ENCODE results near the gene WDFY3.
"Not testable (repeated sequence)": the region's sequence is repeated elsewhere in the genome, so short reads cannot be mapped to it uniquely, and the experiment has no call there.

WDFY3 gene

DNA sequence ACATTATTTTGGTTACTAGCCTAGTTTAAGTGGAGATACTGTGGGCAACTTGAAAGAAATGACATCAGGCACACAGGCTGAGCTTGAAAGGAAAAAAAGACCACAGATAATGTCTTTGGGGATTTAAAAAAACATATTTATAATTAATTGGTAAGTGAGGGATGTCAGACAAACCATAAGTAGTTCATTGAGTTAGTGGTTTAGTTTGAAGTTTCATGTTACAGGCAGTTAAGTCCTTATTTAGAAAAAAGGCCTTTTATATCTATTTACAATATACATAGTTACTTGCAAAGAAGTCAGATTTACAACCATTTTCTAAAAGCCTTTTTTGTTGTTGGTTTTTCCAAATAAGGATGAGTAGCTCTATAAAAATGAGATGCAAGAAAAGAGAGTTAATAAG, 294.3 kb downstream of the WDFY3 start:
- DNase-seq (ENCODE audit: low read depth) = no peak

DNA sequence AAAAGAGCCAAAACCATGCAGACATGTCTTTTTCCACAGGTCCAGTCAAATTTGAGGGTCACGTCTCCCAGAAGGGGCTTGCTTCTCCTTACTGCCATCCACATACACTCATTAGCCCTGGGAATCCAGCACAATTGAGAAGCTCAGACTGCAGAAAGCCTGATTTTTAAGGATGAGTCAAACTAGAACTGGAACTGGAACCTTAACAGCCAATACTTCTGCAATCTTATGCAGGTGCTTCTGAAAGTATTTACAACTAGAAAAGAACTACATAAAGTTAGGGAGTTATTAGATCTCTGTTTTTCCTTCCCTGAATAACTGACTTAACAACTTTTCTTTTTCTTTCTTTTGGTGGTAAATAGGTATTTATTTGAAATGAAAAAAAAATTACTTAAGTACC, 297.3 kb downstream of the WDFY3 start:
- DNase-seq (ENCODE audit: low read depth) = no peak

DNA sequence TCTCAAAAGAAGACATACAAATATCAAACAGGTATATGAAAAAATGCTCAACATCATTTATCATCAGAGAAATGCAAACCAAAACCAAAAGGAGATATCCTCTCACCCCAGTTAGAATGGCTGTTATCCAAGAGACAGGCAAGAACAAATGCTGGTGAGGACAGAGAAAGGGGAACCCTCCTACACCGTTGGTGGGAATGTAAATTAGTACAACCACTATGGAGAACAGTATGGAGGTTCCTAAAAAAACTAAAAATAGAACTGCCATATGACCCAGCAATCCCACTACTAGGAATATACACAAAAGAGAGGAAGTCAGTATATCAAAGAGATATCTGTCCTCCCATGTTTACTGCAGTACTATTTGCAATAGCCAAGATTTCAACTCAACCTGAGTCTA, 300.1 kb downstream of the WDFY3 start:
- no peak for DNase-seq (ENCODE audit: low read depth)

DNA sequence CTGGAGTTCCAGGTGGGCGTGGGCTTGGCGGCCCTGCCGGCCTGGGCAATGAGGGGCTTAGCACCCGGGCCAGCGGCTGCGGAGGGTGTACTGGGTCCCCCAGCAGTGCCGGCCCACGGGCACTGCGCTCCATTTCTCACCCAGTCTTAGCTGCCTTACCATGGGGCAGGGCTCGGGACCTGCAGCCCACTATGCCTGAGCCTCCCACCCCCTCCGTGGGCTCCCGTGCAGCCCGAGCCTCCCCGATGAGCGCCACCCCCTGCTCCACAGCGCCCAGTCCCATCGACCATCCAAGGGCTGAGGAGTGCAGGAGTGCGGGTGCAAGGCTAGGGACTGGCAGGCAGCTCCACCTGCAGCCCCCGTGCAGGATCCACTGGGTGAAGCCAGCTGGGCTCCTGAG, 301.7 kb downstream of the WDFY3 start:
- not testable (repeated sequence) for DNase-seq (ENCODE audit: low read depth)

DNA sequence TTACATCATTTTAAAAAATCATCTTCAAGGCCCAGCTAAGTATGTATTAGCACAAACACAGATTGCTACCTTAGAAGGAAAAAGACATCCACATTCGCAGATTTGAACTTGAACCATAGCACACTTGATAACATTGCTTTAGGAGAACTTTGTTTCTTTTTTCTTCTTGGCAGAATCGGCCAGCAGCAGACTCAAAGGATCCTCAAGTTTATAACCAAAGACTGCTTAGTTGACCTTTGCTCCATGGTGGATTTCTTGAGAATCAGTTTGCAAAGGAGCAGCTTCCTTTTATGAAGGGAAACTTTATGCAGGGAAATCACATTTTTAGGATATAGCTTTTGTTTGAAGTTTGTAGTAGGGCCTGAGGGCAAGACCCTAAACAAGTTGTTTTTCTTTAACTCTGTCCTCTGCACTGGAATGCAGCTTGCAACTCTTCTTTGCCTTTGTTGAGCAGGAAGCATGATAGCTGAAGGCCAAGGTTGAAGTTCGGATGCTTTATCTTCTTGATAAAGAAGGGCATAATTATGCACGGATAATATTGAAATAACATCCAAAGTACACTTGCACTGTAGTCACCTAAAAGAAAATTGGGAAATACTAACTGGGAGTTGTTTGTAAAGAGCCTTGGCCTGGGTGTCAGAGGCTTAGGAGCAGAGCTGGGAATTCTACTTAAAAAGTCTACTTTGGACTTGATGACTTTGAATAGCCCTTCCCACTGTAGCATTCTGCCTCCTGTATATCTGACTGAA, 305.1 kb downstream of the WDFY3 start:
- DNase-seq (ENCODE audit: low read depth) = no peak

DNA sequence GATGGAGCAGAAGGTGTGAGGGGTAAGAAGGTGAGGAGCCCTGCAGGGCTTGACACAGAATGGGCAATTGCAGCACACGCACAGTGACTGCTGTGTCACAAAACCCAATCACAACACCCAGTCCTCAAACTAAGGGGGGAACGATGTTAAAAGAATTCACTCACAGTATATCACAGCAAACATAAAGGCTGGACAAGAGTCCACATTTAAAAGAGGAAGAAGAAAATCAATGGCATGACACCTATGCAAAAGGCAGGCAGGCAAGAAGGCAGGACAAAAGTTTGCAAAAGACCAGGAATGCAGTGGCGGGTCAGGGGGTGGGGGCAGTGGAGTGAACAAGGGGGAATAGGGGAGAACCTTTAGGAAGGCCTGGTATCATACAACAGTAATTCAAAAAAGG, 305.9 kb downstream of the WDFY3 start:
- no peak for DNase-seq (ENCODE audit: low read depth)

DNA sequence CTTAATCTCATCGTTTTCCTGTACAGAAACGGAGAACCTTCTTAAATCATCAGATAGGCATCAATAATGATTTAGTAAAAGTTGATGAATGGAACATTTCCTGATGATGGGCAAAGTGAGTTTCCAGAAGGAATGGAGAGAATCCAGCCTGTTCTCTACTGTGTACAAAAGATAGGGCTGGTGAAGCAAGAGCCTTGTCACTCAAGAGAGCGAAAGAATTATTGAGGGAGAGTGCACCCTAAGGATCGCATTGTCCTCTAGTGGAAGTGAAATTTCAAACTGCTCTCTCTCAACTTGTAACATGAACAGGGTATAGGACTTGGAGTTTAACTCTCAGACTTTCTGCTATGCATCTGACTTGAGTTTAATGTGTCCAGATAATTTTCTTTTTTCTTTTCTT, 314.0 kb downstream of the WDFY3 start:
- DNase-seq (ENCODE audit: low read depth) = no peak

DNA sequence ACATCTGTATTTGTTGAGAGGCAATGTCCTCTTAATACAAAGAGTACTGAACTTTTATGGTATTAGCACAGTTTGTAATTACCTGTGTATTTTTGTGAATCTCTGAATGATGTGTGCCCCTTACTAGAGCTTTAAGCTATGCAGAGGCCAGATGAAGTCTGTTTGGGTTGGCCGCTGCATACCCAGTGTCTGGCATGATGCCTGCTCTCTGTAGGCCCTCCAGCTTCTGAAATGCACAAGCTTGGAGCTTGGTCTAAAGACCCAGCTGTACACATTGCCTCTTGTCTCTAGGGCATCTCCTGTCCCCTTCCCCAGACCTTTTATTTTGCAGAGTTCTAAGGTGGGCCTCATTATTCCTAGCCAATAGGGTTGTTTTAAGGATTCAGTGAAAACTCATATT, 315.0 kb downstream of the WDFY3 start:
- no peak for DNase-seq (ENCODE audit: low read depth)

DNA sequence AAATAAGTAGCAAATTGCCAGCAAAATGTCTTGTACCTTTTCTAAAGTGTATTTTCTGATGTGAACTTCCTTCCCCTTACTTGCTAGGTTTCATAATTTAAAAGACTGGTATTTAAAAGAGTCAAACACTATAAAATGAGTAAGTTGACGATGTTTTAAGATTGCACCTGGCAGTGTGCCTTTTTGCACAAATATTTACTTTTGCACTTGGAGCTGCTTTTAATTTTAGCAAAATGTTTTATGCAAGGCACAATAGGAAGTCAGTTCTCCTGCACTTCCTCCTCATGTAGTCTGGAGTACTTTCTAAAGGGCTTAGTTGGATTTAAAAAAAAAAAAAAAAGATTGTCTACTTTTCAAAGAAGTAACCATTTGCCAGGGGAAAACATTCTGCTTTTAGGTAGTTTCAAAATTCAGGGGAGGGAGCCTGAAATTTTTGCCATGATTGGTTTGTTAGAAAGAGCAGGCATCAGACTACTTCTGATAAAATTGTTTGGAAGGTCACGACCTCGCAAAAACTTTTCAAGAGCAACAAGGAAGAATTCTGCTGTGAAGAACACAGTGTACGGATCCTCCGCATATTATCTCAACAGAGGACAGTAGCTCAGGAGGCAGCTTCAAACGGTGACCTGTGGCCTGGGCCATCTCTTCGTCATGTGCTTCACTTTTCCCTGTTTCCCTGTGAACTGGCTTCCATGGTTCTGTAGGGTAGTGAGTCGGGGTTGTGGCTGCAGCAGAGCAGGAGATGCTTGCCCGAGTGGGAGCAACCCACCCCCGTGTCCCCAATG, 317.4 kb downstream of the WDFY3 start:
- DNase-seq (ENCODE audit: low read depth) = no peak

DNA sequence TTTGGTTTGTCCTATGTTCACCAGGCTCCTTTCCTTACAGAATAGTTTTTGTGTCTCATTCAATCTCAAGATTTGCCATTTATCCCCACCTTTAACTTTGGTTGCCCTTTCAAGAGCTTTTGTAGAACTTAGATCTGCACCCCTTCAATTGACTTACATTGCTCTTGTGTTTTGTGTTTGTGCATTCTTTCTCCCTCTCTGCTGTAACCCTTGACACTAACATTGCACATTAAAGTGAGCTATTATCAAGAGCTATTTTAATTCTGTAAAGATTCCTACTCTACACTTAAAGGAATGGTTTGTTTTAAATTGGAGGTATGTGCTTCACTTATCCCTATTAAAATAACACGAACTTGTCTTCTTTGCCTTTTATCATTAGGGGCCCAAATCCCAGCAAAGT, 318.3 kb downstream of the WDFY3 start:
- DNase-seq (ENCODE audit: low read depth) = no peak

DNA sequence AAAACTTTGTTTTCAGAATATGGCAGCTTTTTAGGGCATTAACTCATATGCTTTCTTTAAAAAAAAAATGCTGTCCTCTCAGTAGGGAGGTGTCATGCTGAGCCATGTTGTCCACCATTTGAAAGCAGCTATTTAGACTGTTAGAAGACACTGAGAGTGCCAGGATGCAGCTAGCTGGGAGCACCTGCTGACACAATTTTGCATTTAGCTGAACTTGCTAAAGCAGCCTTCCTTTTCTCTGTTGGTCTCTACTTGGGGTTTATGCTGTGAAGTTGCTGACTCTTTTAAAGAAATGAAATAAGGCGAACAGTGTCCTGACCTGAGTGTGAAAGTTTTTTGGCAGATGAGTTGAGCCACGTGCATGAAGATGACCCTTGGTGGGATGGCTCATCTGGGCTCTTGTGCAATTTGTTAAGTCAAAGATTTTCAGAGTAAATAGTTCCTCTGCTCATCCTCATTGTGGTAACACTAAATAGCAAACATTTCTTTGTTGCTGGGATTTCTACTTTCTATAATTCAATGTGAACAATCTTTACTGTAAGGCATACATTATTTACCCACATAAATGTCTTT, 319.1 kb downstream of the WDFY3 start:
- peak; percentile 10 for DNase-seq (ENCODE audit: low read depth)

DNA sequence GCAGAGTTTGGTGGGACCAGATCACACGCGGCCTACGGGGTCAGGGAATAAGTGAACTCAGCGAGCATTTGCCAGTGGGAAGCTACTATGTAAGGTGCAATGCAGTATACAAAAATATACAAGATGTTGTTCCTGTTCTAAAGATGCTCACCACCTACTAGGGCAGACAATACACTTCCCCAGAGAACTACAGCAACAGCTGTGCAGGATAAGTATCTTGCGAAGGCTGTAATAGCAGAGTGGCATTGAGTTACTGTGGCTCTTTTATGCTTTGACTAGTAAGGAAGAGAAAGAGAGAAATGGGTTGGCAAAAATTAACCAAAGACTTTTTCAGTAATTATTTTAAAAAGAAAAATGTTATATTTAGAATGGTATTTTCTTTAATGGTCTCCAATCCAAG, 322.4 kb downstream of the WDFY3 start:
- no peak for DNase-seq (ENCODE audit: low read depth)

DNA sequence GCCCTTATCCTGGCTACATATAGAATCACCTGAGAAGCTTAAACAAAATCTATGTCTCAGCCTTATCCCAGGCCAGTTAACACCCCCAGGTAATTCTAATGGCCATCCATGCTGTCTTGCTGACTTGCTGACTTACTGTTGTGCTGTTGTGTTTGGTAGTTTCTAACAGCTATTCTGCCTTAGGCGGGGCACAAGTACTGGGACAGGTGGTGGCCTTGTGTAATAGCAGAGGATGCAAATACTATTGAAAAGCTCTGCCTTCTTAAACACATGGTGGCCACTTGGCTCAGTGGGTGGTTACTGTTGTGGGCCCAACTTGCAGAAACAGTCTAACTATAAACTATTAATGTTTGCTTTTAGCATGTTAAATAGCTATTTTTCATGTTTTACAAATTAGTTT, 327.3 kb downstream of the WDFY3 start:
- DNase-seq (ENCODE audit: low read depth) = no peak

DNA sequence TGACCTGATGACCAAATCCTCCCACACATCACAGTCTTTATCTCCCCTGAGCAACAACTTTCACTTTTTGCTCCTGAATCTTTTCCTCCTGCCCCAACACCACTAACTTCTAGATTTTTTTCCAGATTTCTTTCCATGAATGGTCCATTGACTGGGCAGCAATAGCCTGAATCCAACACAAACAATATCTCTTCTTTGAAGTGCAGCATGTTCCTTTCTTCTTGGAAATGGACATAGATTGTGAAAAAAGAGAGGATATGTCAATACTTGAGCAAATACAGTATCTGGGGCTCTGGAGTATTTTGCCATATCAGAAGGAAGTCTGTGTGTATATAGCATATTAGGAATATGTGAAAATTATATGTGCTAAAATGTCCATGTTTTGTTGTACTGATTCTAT, 328.4 kb downstream of the WDFY3 start:
- DNase-seq (ENCODE audit: low read depth) = no peak

DNA sequence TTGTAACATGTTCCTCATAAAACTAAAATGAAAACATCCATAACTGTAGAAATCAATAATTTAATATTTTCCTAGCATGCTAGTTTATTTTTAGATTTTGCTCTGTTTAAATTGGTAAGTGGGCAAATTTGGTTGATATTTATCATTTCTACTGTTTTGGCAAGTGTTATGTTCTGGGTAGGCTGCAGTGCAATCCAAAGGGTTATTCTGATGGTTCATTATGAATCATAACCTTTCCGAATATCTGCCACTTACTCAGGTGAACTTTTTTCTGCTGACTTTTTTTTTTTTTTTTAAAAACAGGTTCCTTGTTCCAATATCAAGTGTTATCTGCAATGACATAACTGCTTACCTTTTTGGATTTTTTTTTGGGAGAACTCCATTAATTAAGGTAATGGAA, 331.5 kb downstream of the WDFY3 start:
- no peak for DNase-seq (ENCODE audit: low read depth)

DNA sequence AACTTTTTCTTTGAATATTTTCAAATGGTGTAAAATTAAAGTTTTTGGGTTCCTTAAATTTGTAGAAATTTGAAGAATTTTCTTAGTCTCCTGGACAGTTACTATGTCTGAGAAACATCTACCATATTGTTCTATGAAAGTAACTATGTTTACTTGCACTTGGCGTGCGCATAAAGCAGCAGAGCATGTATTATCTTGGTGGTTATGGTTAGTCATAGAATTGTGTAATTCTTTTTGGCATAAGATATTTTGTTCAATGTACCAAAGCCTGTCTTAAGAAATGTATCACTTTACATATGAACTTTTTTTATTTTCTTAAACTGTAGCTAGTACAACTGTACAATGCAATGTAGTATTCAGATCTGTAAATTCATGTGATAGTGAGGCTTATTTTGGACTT, 334.4 kb downstream of the WDFY3 start:
- peak; percentile 75 for DNase-seq (ENCODE audit: low read depth)

DNA sequence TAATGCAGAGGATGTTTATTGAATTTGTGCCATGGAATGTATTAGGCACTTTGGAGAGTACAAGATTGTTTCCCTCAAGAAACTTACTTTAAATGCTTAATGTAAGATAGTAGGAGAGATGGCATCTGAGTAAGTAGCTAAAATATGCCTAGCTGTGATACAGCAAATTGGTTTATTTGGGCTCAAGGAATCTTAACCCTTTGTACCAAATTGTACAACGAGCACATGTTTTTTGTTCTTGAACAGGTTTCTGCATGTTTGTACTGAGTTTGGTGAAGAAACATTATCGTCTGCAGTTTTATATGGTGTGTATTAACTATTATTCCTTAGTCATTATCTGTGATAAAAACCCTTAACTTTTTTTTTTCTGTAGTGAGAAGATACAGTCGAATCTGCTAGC, 334.9 kb downstream of the WDFY3 start:
- DNase-seq (ENCODE audit: low read depth) = no peak

DNA sequence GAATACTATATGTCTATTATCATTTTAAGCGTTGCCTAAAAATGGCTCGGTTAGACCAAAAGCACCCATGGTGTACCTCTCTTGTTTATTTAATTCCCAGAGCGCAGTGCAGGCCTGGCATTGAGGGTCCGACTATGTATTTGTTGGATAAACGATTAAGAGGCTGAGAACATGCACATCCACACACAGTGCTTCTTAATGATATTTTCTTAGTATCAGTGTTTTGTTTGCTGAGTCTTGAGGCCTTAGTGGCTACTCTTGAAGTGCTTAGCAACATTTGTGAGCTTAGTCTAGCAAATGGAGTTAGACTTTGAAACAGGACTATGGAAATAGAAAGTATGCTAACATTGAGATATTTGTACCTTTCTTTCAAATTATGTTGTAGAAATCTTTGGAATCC, 339.8 kb downstream of the WDFY3 start:
- no peak for DNase-seq (ENCODE audit: low read depth)

DNA sequence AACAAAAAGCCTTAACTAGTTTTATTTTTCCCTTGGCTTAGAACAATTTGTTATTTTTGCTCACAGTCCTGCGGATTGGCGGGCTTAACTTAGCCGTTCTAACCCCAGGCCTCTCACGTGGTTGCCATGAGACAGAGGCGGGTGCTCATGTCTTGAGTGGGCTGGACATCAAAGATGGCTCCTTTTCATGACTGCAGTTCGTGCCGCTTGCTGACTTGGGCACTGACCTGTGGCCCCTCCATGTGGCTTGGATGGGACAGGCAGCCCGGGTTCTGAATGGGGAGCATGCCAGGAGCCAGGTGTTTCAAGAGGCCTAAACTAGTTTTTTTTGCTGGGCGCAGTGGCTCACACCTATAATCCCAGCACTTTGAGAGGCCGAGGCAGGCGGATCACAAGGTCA, 342.8 kb downstream of the WDFY3 start:
- no peak for DNase-seq (ENCODE audit: low read depth)

DNA sequence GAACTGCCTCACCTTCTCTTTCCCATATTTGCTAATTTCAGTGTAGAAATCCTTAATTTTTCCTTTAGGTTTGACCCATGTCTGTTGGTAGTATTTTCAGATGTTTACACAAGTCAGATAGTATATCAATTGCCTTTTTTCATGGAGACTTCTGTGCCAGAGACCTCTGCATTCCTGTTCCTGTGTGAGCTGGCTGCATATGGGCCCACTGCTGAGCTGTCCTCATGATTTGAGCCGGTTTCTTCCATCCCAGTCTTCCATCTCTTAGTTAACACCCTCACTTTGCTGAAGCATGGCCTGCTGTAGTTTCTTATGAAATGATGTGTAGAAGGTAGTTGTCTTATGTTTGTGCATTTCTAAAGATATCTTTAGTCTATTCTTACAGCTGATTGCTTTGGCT, 343.5 kb downstream of the WDFY3 start:
- no peak for DNase-seq (ENCODE audit: low read depth)

Measured in fibroblast of the conjunctiva (primary cell).